AML-193 (cell line): ENCODE data around the gene DKC1.

Source experiments
- DNase-seq, 2 experiments: peaks; one replicate each; lab custom pipeline; 2025; lab: John Stamatoyannopoulos, UW

The DKC1 gene

GRCh38 chrX:154762537-154763296 lies at the start of gene DKC1:
Gene DKC1, plus strand, starts transcription at chrX:154762864. Its CDS starts 102 bp downstream, at chrX:154762966.
- DNase-seq = peak; percentile 80 to 81

GRCh38 chrX:154714925-154715324 lies 47.7 kb upstream of the DKC1 start:
- DNase-seq = peak; percentile 22 to 34

GRCh38 chrX:154715825-154716224 lies 46.8 kb upstream of the DKC1 start:
- DNase-seq = no peak

- no peak for DNase-seq
Observed at GRCh38 chrX:154717824-154718223, 44.8 kb upstream of the DKC1 start.

- DNase-seq = peak; percentile 59 to 64
Observed at GRCh38 chrX:154718616-154719015, 44.0 kb upstream of the DKC1 start.

GRCh38 chrX:154719132-154719675 lies 43.5 kb upstream of the DKC1 start:
- DNase-seq = peak; percentile 68 to 74

- DNase-seq = no peak
Observed at GRCh38 chrX:154720067-154720466, 42.6 kb upstream of the DKC1 start.

GRCh38 chrX:154721155-154721554 lies 41.5 kb upstream of the DKC1 start:
- no peak for DNase-seq

- no peak for DNase-seq
Observed at GRCh38 chrX:154724993-154725756, 37.5 kb upstream of the DKC1 start.

- DNase-seq = no peak
Observed at GRCh38 chrX:154727418-154727817, 35.2 kb upstream of the DKC1 start.

GRCh38 chrX:154727871-154728270 lies 34.8 kb upstream of the DKC1 start:
- DNase-seq = peak; percentile 31 to 35

- DNase-seq = no peak
Observed at GRCh38 chrX:154728431-154729190, 34.1 kb upstream of the DKC1 start.

GRCh38 chrX:154729439-154729838 lies 33.2 kb upstream of the DKC1 start:
- DNase-seq = no peak

- DNase-seq = no peak
Observed at GRCh38 chrX:154730253-154730891, 32.3 kb upstream of the DKC1 start.

- no peak for DNase-seq
Observed at GRCh38 chrX:154731184-154731583, 31.5 kb upstream of the DKC1 start.

- no peak for DNase-seq
Observed at GRCh38 chrX:154731881-154732280, 30.8 kb upstream of the DKC1 start.

GRCh38 chrX:154732421-154733065 lies 30.1 kb upstream of the DKC1 start:
- DNase-seq = peak in 1 of 2 experiments; percentile 12

GRCh38 chrX:154733066-154733425 lies 29.6 kb upstream of the DKC1 start:
- no peak for DNase-seq

- peak; percentile 76 to 77 for DNase-seq
Observed at GRCh38 chrX:154734061-154734781, 28.4 kb upstream of the DKC1 start.

- no peak for DNase-seq
Observed at GRCh38 chrX:154735695-154736393, 26.8 kb upstream of the DKC1 start.
